GM19452 (cell line): ENCODE data around the gene NEDD1.

Source experiments
- ATAC-seq: cut with Tn5 transposase; IDR thresholded peaks from one replicate; pipeline ENCODE4 v1.9.1; 2021; ENCODE audit not compliant: unreplicated experiment

Gene NEDD1

DNA sequence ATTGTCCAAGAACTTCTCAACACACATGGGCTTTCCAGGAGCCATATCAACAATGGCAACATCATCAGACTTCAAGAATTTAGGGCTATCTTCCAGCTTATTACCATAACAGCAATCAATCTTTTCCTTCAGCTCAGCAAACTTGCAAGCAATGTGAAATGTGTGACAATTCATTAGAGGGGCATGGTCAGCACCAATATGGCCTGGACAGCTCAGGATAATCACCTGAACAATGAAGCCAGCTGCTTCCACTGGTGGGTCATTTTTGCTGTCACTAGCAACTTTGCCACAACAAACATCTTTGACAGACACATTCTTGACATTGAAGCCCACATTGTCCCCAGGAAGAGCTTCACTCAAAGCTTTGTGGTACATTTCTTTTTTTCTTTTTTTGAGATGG lies 5.9 kb upstream of the NEDD1 start:
- no peak for ATAC-seq

- no peak for ATAC-seq
These were observed 5.0 kb upstream of the NEDD1 start for GRCh38 chr12:96902076-96902475.

DNA sequence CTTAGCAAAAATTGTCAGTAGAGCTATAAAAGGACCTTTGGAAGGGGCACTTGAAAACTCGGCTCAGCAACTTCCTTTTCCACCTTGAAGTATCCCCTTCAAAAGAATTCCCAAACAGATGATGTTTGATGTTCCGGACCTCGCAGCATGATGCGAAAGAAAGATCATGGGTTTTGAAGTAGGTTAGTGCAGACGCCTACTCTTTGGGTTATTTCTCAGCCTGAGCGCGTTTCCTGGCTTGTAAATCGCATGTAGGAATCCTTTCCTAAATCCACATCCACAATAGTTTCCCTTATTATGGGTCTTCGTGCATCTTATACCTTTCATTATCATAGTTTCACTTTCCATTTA lies 584 bp upstream of the NEDD1 start:
- no peak for ATAC-seq

DNA sequence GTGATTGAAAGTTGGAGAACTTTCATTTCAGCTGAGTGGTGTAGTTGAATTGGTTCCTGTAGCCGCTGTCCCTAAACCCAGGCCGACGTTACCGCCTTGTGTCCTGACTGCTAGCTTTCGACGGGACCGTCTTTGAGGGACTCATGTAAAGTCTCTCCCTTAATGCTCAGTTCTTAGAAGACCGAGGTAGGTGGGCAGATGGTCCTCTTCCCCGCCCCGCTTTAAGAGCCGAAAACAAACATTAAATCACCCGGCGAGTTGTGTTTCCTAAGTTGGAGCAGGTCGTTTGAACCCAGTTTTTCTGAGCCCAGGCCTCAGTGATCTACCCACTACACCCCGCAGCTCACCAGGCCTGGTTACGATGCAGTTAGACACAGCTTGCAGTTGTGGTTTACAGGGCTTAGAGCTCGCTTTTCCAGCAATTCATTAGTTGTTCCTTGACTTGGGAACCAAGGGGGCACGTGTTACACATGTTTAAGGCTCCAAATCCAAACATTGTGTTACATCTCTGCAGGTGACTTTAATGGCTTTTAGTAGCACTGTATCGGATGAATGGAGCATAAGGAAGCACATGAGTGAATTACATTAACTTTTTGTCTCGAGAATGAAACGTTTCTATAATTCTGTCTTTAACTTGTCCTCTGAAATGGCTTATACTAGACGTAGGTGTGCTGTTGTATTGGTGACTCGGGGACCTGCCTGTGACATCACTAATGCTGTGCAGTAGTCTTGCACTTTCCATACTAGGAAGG lies 790 bp downstream of the NEDD1 start:
- ATAC-seq = peak; percentile 22

GRCh38 chr12:96908423-96908675 lies 1.3 kb downstream of the NEDD1 start:
- no peak for ATAC-seq

DNA sequence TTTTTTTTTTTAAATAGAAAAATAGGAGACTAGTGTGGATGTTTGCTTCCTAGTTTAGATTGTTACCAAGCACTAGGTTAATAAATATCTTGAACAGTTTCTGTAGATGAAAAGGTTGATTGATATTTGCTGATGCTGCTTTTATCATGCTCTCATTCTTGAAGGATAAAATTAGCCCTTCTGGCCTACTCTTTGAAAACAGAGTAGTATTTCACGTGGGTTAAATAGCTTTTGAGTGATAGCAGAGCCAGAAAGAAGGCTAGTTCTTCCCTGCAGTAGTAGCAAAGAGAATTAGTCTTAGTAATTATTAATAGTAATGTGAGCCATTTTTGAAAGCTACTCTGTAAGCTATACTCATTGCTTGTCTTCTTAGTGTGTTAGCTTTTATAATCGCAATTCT lies 5.2 kb downstream of the NEDD1 start:
- ATAC-seq = no peak

- ATAC-seq = no peak
These were observed 5.9 kb downstream of the NEDD1 start for GRCh38 chr12:96912943-96913342.

DNA sequence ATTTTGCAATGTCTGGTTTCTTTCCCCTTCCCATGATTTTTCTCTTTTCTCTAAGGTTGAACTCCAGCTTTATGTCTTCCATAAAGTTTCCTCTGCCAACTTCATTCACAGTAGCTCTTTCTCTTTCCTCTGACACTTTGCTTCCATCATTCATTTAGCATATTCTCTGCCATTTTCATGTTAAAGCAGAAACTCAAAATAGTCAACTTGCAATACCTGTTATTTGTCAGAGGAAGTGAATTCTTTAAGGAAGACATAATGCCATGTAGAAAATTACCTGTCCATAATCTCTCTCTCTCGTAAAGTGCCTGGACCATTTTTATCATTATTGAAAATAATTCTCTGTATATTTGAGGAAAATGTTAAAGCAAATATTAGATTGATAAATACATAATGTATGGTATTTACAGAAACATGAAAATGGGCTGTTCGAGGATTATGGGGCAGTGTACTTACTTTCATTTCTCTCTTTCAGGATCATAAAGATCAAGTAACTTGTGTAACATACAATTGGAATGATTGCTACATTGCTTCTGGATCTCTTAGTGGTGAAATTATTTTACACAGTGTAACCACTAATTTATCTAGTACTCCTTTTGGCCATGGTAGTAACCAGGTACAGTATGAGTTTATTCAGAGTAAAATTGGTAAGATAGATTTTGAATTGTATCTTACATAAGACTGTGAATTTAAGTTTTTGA lies 12.6 kb downstream of the NEDD1 start:
- ATAC-seq = no peak

GRCh38 chr12:96948782-96949181 lies 41.7 kb downstream of the NEDD1 start:
- no peak for ATAC-seq

- no peak for ATAC-seq
These were observed 72.5 kb downstream of the NEDD1 start for GRCh38 chr12:96979532-96979931.

- no peak for ATAC-seq
These were observed 73.9 kb downstream of the NEDD1 start for GRCh38 chr12:96980991-96981414.

DNA sequence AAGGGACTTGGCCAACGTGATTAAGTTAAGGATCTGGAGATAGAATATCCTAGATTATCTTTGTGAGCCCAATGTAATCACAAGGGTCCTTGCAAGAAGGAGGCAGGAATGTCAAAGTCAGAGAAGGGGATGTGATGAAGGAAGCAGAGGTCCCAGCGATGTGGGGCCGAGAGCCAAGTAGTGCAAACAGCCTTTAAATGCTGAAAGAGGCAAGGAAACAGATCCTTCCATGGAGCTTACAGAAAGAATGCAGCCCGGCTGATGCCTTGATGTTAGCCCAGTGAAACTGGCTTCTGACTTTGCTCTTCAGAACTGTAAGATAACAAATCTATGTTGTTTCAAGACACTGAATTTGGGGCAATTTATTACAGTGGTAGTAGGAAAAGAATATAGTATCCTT lies 74.9 kb downstream of the NEDD1 start:
- no peak for ATAC-seq

GRCh38 chr12:96982671-96983070 lies 75.6 kb downstream of the NEDD1 start:
- no peak for ATAC-seq

GRCh38 chr12:96985515-96986362 lies 78.7 kb downstream of the NEDD1 start:
- ATAC-seq = peak; percentile 88

- ATAC-seq = no peak
These were observed 79.9 kb downstream of the NEDD1 start for GRCh38 chr12:96986883-96987523.

DNA sequence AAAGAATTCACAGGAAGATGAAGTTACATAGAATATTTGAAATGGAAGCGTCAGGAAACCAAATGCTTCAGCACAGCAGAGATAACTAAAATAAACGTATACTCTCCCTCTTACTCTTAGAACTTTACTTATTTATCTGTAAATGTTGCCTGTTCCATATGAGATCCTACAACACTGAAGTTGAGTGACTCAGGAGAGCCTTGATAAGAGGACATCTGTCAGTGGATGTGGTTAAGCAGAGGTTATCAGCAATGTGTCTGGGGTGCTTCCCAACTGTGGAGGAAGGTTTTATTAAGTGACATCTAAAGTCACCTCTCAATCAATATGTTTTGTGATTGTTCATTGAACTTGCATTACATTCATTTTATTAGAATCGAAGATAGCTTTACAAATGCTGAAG lies 81.9 kb downstream of the NEDD1 start:
- ATAC-seq = no peak

GRCh38 chr12:96989916-96990315 lies 82.9 kb downstream of the NEDD1 start:
- ATAC-seq = no peak

DNA sequence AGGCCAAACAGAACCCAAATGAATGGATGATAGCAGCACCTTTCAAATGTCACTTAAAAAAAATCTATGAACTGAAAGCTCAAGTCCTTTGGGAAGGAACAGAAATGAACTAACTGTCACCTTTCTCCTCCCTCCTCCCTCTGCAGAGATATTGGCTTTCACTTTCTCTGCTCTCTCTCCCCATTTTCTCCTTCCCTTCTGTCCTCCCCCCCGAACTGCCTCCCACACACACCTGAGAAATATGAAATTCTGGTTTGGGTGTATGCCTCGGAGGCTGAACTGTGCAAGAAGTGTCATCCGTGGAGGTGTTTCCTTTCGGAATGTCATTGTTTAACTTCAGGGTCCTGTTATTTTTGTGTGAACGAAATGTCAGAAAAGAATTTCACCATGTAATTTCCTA lies 87.8 kb downstream of the NEDD1 start:
- no peak for ATAC-seq

GRCh38 chr12:96995861-96996260 lies 88.8 kb downstream of the NEDD1 start:
- no peak for ATAC-seq

DNA sequence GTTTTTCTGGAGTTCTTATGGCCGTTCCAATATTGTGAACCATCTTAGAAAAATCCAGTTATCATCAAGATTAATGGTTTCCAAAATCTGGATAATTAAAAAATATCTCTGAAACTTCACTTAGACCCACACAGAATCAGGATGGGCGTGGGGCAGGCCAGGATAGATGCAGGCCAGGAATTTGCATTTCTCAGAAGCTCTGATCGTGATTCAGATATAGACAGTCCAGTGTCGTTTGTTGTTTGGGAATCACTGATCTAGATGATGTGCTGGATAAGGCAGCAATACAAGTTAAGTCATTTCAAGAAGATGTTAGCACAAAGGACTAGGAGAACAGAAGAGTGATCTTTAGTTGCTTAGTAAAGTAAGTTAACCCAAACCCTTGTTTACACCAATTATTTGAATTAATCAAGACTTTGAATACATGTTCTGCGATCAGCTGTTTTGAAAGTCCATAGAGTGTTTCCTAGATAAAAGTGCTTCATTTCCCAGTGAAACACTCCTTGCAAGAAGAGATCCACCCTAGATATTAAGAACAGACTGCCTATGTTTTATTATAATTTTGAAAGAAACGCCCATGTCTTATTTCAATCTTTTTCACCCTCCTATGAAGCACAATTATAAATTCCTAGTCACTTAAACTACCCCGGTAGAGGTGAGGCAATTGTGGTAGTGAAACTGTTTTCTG lies 90.9 kb downstream of the NEDD1 start:
- ATAC-seq = no peak

- ATAC-seq = no peak
These were observed 96.2 kb downstream of the NEDD1 start for GRCh38 chr12:97003276-97003675.
